HEK293 (cell line): Measurements from ENCODE around the gene TOMM40.

Experiments
- CTCF ChIA-PET: fragments of 350-600 bp; formaldehyde crosslinking; extraction: SDS; loops from one replicate; lab custom pipeline; 2021; ENCODE audit warnings: antibody characterized with exemption; lab: Yijun Ruan, JAX
- POLR2A ChIA-PET: fragments of 300-600 bp; formaldehyde crosslinking; extraction: SDS; loops from one replicate; lab custom pipeline; 2020; ENCODE audit warnings: antibody characterized with exemption, inconsistent platforms; lab: Yijun Ruan, JAX
- H3K27ac ChIP-seq: fragments of 200-500 bp; sonication (Bioruptor generic); 2 replicates; pipeline ENCODE4 v1.5.1; 2014; ENCODE audit warnings: low read depth, low read length, control low read depth, inconsistent platforms; ENCODE audit errors: extremely low read depth
- H3K36me3 ChIP-seq, 2 experiments: fragments of 200-500 bp in 1 of 2; sonication (Bioruptor generic) in 1 of 2; 1 replicate in 1 of 2; 2 replicates in 1 of 2; pipeline ENCODE4 v1.5.1; 2014 to 2017; ENCODE audit warnings: inconsistent platforms in 2 of 2, low read length in 2 of 2; ENCODE audit not compliant: control insufficient read depth in 2 of 2, insufficient read depth in 1 of 2
- H3K4me1 ChIP-seq: fragments of 200-500 bp; sonication (Bioruptor generic); 2 replicates; pipeline ENCODE4 v1.5.1; 2014; ENCODE audit warnings: mild to moderate bottlenecking, low read length, inconsistent platforms; ENCODE audit not compliant: control insufficient read depth, insufficient read depth
- H3K4me3 ChIP-seq: 2 replicates; pipeline ENCODE4 v1.5.1; 2011; ENCODE audit warnings: low read depth, mild to moderate bottlenecking, control low read depth, low read length, moderate library complexity
- H3K9me3 ChIP-seq: fragments of 200-500 bp; sonication (Bioruptor generic); 2 replicates; pipeline ENCODE4 v1.5.1; 2014; ENCODE audit warnings: low read depth, low read length, inconsistent platforms; ENCODE audit not compliant: control insufficient read depth, insufficient read depth
- FEZF1 ChIP-seq: fragments of 450-650 bp; formaldehyde crosslinking; IDR thresholded peaks from 2 replicates; pipeline ENCODE4 v1.5.1; 2016; ENCODE audit warnings: missing biosample characterization, missing genetic modification characterization
- INSM2 ChIP-seq: fragments of 450-650 bp; formaldehyde crosslinking; IDR thresholded peaks from 2 replicates; pipeline ENCODE4 v1.5.1; 2016; ENCODE audit warnings: missing biosample characterization, missing genetic modification characterization
- KLF1 ChIP-seq: fragments of 450-650 bp; formaldehyde crosslinking; IDR thresholded peaks from 2 replicates; pipeline ENCODE4 v1.5.1; 2016; ENCODE audit warnings: missing biosample characterization, missing genetic modification characterization
- KLF7 ChIP-seq: fragments of 450-650 bp; formaldehyde crosslinking; IDR thresholded peaks from 2 replicates; pipeline ENCODE4 v1.5.1; 2016; ENCODE audit warnings: missing biosample characterization, missing genetic modification characterization, borderline replicate concordance
- KLF9 ChIP-seq: fragments of 450-650 bp; formaldehyde crosslinking; IDR thresholded peaks from 2 replicates; pipeline ENCODE4 v1.5.1; 2016; ENCODE audit warnings: missing biosample characterization, missing genetic modification characterization, low read depth
- YY2 ChIP-seq: fragments of 450-650 bp; formaldehyde crosslinking; IDR thresholded peaks from 2 replicates; pipeline ENCODE4 v1.5.1; 2016; ENCODE audit warnings: missing biosample characterization, missing genetic modification characterization
- ZBTB26 ChIP-seq: fragments of 450-650 bp; formaldehyde crosslinking; optimal IDR thresholded peaks from 2 replicates; pipeline ENCODE3; 2016; ENCODE audit warnings: missing biosample characterization, mild to moderate bottlenecking, missing genetic modification characterization
- ZFHX2 ChIP-seq: fragments of 450-650 bp; formaldehyde crosslinking; conservative IDR thresholded peaks from 2 replicates; pipeline ENCODE4 v1.5.1; 2016; ENCODE audit warnings: missing biosample characterization, missing genetic modification characterization
- ZFP37 ChIP-seq: fragments of 450-650 bp; formaldehyde crosslinking; IDR thresholded peaks from 2 replicates; pipeline ENCODE4 v1.5.1; 2016; ENCODE audit warnings: missing biosample characterization, missing genetic modification characterization
- ZNF138 ChIP-seq: fragments of 450-650 bp; formaldehyde crosslinking; IDR thresholded peaks from 2 replicates; pipeline ENCODE4 v1.5.1; 2016; ENCODE audit warnings: missing biosample characterization, missing genetic modification characterization, borderline replicate concordance
- ZNF175 ChIP-seq: fragments of 450-650 bp; formaldehyde crosslinking; IDR thresholded peaks from 2 replicates; pipeline ENCODE4 v1.5.1; 2016; ENCODE audit warnings: missing biosample characterization, missing genetic modification characterization
- ZNF211 ChIP-seq: fragments of 450-650 bp; formaldehyde crosslinking; IDR thresholded peaks from 2 replicates; pipeline ENCODE4 v1.5.1; 2016; ENCODE audit warnings: low read depth, missing biosample characterization, missing genetic modification characterization
- ZNF221 ChIP-seq: fragments of 450-650 bp; formaldehyde crosslinking; IDR thresholded peaks from 2 replicates; pipeline ENCODE4 v1.5.1; 2017; ENCODE audit warnings: missing biosample characterization, missing genetic modification characterization, borderline replicate concordance
- ZNF280D ChIP-seq: fragments of 450-650 bp; formaldehyde crosslinking; IDR thresholded peaks from 2 replicates; pipeline ENCODE4 v1.5.1; 2016; ENCODE audit warnings: missing biosample characterization, missing genetic modification characterization
- ZNF350 ChIP-seq: fragments of 450-650 bp; formaldehyde crosslinking; IDR thresholded peaks from 2 replicates; pipeline ENCODE4 v1.5.0; 2017; ENCODE audit warnings: missing biosample characterization, mild to moderate bottlenecking, missing genetic modification characterization
- ZNF354C ChIP-seq: fragments of 450-650 bp; formaldehyde crosslinking; IDR thresholded peaks from 2 replicates; pipeline ENCODE4 v1.5.1; 2016; ENCODE audit warnings: missing biosample characterization, missing genetic modification characterization, low read depth, borderline replicate concordance
- ZNF391 ChIP-seq: fragments of 450-650 bp; formaldehyde crosslinking; IDR thresholded peaks from 2 replicates; pipeline ENCODE4 v1.5.1; 2016; ENCODE audit warnings: low read depth, missing biosample characterization, missing genetic modification characterization, borderline replicate concordance
- ZNF704 ChIP-seq: fragments of 450-650 bp; formaldehyde crosslinking; IDR thresholded peaks from 2 replicates; pipeline ENCODE4 v1.5.1; 2016; ENCODE audit warnings: missing biosample characterization, missing genetic modification characterization
- ZNF791 ChIP-seq: fragments of 450-650 bp; formaldehyde crosslinking; IDR thresholded peaks from 2 replicates; pipeline ENCODE4 v1.5.1; 2016; ENCODE audit warnings: missing biosample characterization, missing genetic modification characterization
- ZNF837 ChIP-seq: fragments of 450-650 bp; formaldehyde crosslinking; IDR thresholded peaks from 2 replicates; pipeline ENCODE4 v1.5.1; 2016; ENCODE audit warnings: missing biosample characterization, missing genetic modification characterization
- ZSCAN30 ChIP-seq: fragments of 450-650 bp; IDR thresholded peaks from 2 replicates; pipeline ENCODE4 v1.5.1; 2018; ENCODE audit warnings: missing biosample characterization, mild to moderate bottlenecking, missing genetic modification characterization, moderate library complexity

The TOMM40 gene

GRCh38 chr19:44865196-44865767 is 25.8 kb upstream of the TOMM40 start:
- Histone ChIP-seq H3K4me3 (no peak overlapping the region), H3K4me1 (no peaks in the 10 kb centered on the region), H3K9me3 (no peaks in the 10 kb centered on the region), H3K27ac (no peak overlapping the region), H3K36me3 (peaks cover 28 to 44% of the 10 kb centered on the region in 2 experiments; a peak in 2 of 3 replicates)
- CTCF ChIA-PET: interaction anchor here (0.6 kb wide), 2 partner anchors 11 to 13 kb away, joined by 3 read pairs; no protein-coding TSS in a partner anchor
- POLR2A ChIA-PET: interaction anchor here (0.7 kb wide), 1 partner anchor 787 kb away, joined by 4 read pairs; no protein-coding TSS in a partner anchor
- TF ChIP-seq INSM2 (tag by site-specific recombination) (no peak), ZNF354C (no peak), FEZF1 (tag by site-specific recombination) (no peak), ZNF221 (tag by site-specific recombination) (no peak), ZNF791 (tag by site-specific recombination) (no peak)

GRCh38 chr19:44866664-44867063 is 24.4 kb upstream of the TOMM40 start:
- no peak overlapping the region for H3K27ac ChIP-seq
- CTCF ChIA-PET: interaction anchor here (0.6 to 1.2 kb wide), 2 partner anchors 38 to 172 kb away, joined by 3 to 4 read pairs; partner anchors contain the start of gene APOE
- no peaks in the 10 kb centered on the region for H3K4me1 ChIP-seq
- TF ChIP-seq KLF1 (tag by site-specific recombination) (peak; percentile 86), ZNF138 (tag by site-specific recombination) (no peak), ZNF391 (tag by site-specific recombination) (no peak), ZNF704 (tag by site-specific recombination) (no peak), YY2 (tag by site-specific recombination) (no peak)
- TF ChIP-seq, all 188 proteins: peak for 1
- POLR2A ChIA-PET: interaction anchor here (0.7 to 1.1 kb wide), 3 partner anchors 12 to 269 kb away, joined by 4 to 5 read pairs (median 4); partner anchors contain the start of gene TOMM40
- no peaks in the 10 kb centered on the region for H3K9me3 ChIP-seq
- no peak overlapping the region for H3K4me3 ChIP-seq
- peaks cover 30 to 54% of the 10 kb centered on the region in 2 experiments for H3K36me3 ChIP-seq

GRCh38 chr19:44867578-44867977 is 23.5 kb upstream of the TOMM40 start:
- Histone ChIP-seq H3K36me3 (peaks cover 36 to 63% of the 10 kb centered on the region in 2 experiments), H3K27ac (no peak overlapping the region), H3K4me3 (no peak overlapping the region), H3K9me3 (no peaks in the 10 kb centered on the region), H3K4me1 (no peaks in the 10 kb centered on the region)
- TF ChIP-seq ZNF837 (tag by site-specific recombination) (no peak), ZNF175 (tag by site-specific recombination) (no peak), KLF9 (no peak), ZFP37 (tag by site-specific recombination) (no peak), ZSCAN30 (no peak), ZNF280D (tag by site-specific recombination) (no peak), ZNF211 (tag by site-specific recombination) (no peak), KLF7 (no peak), ZNF350 (tag by site-specific recombination) (no peak), ZFHX2 (tag by site-specific recombination) (no peak), ZBTB26 (tag by site-specific recombination) (no peak)
- CTCF ChIA-PET: interaction anchor here (0.6 to 1.2 kb wide), 3 partner anchors 17 to 1132 kb away, joined by 3 to 6 read pairs (median 4); partner anchors contain the start of gene APOE
- POLR2A ChIA-PET: interaction anchor here (1.1 kb wide), 1 partner anchor 13 kb away, joined by 5 read pairs; no protein-coding TSS in a partner anchor
